ENCODE data around the gene P2RY11.

- TF ChIP-seq YY1 (IDR thresholded peaks at IDR 0.05; ENCODE audit: extremely low read depth, insufficient replicate concordance, low read depth, low read length) (no peak), SP1 (IDR thresholded peaks at IDR 0.05; ENCODE audit: low read depth) (no peak), POLR2A (IDR thresholded peaks at IDR 0.05; ENCODE audit: borderline replicate concordance, extremely low read depth, insufficient read depth, insufficient read length) (no peak), CTCF (IDR thresholded peaks at IDR 0.05 in 2 of 3, conservative IDR thresholded peaks at IDR 0.05 in 1 of 3; ENCODE audit: borderline replicate concordance in 1 of 3, insufficient read depth in 1 of 3, low read depth in 2 of 3, low read length in 2 of 3) (no peak), POLR2AphosphoS5 (IDR thresholded peaks at IDR 0.05; ENCODE audit: low read depth, low read length) (no peak), EZH2phosphoT487 (IDR thresholded peaks at IDR 0.05; ENCODE audit: borderline replicate concordance) (no peak), ZFX (IDR thresholded peaks at IDR 0.05) (no peak), ZNF274 (IDR thresholded peaks at IDR 0.05; ENCODE audit: low read depth, low read length) (no peak), EZH2 (IDR thresholded peaks at IDR 0.05) (no peak), FOSL1 (IDR thresholded peaks at IDR 0.05; ENCODE audit: low read depth) (no peak), CBX3 (IDR thresholded peaks at IDR 0.05; ENCODE audit: low read depth) (no peak)
- TF ChIP-seq, protein P1, sequence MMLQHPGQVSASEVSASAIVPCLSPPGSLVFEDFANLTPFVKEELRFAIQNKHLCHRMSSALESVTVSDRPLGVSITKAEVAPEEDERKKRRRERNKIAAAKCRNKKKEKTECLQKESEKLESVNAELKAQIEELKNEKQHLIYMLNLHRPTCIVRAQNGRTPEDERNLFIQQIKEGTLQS (IDR thresholded peaks at IDR 0.05), result no peak
Observed at GRCh38 chr19:10092648-10093294, 18.7 kb upstream of the P2RY11 start.
